ENCODE measurements around the gene FEZF1.
"Not testable (repeated sequence)": the region's sequence is repeated elsewhere in the genome, so short reads cannot be mapped to it uniquely, and the experiment has no call there.

Gene FEZF1

GRCh38 chr7:122306320-122307227 is 2.0 kb upstream of the FEZF1 start:
- DNase-seq, result no peak

- DNase-seq, result no peak
These were observed 1.1 kb upstream of the FEZF1 start for GRCh38 chr7:122305475-122306319.

GRCh38 chr7:122304996-122305421 is 459 bp upstream of the FEZF1 start:
- DNase-seq, result no peak

DNA sequence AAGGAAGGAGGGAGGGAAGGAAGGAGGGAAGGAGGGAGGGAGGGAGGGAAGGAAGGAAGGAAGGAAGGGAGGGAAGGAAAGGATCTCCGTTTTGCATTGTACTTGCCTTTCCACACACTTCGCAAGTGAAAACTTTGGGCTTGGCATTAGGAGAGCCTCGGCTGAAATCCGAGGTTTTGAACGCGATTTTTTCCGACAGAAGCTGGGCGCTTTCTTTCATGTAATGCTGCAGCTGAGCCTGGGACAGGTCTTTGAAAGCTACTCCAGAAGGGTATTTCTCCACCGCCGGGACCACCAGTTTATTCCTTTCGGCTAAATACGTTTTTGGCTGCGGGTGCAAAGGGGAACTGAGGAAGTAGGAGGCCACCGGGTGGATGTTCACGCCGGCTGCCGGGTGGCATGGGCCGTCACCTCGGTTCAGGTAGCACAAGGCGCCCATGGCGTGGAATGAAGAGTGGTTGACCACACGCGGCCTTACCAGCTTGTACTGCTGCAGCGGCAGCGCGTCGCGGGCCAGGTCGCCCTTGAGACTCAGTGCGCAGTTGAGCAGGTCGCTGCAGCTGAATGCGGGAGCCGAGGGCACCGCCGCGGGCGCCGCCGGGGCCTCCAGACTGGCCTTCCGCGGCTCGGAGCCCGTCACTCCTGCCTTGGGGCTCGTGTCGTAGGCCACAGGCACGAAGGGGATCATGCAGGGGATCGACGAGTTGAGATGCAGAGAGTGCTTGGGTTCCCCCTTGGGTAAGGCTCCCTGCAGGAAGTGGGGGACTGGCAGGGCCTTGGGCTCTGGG is 825 bp downstream of the FEZF1 start:
- no peak for DNase-seq

DNA sequence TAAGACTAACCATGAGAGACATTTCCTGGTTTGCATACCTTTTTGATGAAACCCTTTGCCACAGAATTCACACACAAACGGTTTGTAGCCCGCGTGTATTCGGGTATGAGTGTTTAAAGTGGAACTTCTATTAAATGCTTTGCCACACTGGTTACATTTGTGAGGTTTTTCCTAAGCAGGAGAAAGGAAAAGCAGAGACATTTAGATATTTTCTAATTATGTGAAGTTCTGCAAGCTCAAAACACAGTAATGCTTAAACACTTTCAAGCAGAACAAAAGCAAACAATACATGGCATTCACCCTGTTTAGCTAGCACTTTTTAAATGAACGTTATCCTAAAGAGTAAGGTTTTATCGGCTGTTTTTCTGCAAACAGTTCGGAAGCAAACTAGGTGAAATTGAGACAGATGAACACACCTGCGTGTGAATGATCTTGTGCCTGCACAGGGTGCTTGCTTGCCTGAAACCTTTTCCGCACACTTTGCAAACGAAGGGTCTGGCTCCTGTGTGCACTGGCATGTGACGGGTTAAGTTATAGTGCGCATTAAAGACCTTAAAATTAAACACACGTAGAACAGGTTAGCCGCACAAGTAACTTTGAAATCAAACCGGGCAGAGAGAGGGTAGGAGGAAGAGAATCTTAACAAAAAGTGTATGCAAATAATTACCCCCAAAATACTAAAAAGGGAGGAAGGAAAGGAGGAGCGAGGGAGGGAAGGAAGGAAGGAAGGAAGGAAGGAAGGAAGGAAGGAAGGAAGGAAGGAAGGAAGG is 1.6 kb downstream of the FEZF1 start:
- no peak for DNase-seq

DNA sequence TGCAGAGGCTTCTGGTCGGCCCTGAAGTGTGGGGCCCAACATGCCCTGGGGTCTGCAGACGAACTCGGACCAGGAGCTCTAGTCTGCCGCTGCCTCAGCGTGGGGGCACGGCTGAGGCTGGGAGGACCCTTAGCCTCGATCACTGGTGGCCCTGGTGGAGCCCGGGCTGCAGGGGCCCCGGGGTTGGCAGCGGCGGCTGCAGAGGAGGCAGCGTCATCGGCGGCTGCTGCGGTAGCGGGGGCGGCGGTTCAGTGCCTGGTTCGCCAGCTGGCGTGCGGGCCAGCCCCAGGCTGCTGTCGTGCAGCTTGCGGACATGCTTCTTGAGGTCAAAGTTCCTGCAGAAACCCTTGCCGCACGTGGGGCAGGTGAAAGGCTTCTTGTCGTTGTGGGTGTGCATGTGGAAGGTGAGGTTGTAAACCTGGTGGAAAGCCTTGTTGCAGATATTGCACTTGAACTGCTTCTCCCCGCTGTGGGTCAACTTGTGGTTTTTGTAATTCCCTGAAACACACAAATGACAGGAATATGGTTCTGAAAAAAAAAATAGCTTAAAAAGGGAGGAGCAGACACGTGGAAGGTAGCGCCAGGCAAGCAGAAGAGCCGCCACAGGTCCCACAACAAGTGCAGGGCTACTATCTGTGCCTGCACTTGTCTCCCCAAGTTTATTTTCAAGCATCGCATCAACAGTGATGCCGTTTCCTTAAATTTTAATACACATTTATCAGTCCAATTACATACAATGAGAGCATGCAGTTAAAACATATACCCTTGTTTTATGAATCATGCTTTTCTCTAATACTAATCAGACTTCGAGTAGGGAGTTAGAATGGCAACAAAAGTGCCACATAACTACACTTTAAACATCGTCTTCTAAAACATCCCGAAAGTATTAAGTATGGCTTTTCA is 2.4 kb downstream of the FEZF1 start:
- no peak for DNase-seq

DNA sequence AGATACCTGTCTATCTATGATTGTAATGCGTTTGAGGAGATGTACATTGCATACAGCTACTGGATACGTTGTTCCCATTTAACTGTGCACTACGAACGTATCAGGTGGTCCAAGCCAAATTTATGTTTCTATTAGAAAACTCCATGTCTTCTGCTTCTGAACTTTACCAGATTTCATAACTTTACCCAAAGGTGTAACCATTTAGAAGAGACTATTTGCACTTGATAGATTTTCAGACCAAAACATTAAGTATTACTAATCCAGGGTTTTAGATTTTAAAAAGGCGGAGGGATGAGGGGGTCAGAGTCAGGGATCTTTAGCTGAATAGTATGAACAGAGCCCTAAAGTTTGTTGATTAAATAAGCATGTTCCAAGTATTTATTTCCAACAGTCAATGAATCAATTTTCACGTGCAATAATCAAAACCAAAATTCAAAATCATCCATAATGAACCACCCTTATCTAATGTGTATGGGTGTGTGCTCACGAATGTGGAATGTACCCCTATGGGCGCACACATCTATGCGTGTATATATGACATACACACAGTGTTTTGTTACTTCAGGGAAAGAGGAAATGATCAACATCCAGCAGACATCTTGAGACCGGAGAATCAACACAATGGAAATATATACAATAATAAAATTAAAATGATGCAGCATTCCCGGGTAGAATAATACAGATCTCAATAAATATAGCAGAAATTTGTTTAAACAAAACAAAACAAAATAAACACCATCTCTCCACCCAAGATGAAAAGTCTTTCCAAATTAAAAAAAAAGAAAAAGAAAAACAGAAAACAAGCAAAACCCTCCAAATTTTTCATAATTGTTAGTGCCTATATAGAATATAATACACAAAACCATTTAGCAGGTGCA is 3.4 kb downstream of the FEZF1 start:
- DNase-seq, result no peak

GRCh38 chr7:122300211-122300932 is 4.2 kb downstream of the FEZF1 start:
- DNase-seq, result no peak

- no peak for DNase-seq
These were observed 4.8 kb downstream of the FEZF1 start for GRCh38 chr7:122299624-122300210.

DNA sequence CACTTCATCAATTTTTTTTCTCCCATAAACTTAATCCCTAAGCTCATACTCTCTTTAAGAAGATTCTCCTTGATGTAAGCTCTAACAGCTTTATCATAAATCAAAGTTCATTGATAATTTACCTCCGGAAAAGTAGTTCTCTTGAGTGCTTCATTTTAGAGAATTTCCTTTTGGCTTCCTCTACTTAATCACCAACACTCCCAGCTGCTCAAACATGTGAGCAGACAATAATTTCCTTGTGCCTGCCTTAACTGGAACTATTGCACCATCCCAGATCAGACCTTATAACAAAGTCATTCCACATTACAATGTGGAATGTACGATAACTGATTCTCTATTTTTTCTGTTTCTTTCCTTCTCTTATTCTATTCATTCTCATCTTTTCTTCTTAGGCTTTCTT is 5.9 kb downstream of the FEZF1 start:
- DNase-seq, result no peak

- no peak for DNase-seq
These were observed 6.4 kb downstream of the FEZF1 start for GRCh38 chr7:122298131-122298530.

- DNase-seq, result no peak
These were observed 13.4 kb downstream of the FEZF1 start for GRCh38 chr7:122291189-122291588.

GRCh38 chr7:122290476-122290875 is 14.1 kb downstream of the FEZF1 start:
- no peak for DNase-seq

GRCh38 chr7:122289426-122289825 is 15.1 kb downstream of the FEZF1 start:
- no peak for DNase-seq

GRCh38 chr7:122284608-122285007 is 19.9 kb downstream of the FEZF1 start:
- not testable (repeated sequence) for DNase-seq

GRCh38 chr7:122273117-122273516 is 31.4 kb downstream of the FEZF1 start:
- DNase-seq, result no peak

DNA sequence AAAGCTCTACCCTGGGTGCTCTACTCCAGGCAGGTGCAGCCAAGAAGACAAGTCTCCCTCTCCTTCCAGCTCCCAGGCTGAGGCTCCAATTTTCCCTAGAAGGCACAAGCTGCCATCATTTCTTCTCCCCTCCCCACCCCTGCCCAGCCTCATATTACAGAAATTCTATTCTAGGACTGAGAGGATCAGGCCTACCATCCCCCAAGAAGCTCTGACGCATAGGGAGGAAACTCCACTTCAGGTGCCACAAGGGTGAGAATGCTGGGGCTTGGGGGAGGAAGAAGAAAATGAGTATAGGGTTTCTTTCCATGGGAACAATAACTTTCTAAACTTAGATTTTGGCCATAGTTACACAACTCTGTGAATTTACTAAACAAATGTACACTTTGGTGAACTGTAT is 35.3 kb downstream of the FEZF1 start:
- no peak for DNase-seq

GRCh38 chr7:122268101-122268500 is 36.4 kb downstream of the FEZF1 start:
- no peak for DNase-seq

DNA sequence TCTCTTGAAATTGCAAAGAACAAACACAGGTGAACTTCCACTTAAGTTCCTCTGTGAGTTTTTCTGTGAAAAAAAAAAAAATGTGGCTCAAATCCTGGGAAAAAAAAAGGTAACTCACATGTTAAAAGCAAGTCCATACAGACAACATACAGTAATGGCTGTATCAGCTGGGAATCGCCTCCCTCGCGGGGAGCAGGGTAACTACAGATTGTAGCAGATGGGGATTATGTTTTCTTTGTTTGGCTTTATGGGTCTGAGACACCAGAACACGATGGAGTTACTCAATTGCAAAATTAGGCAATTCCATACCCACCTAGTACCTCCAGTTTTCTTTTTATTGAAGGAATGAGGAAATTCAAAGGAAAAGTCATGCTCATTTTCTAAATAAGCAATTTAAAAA is 42.3 kb downstream of the FEZF1 start:
- DNase-seq, result no peak

Measured in activated CD8-positive, alpha-beta memory T cell treated with anti-CD3 and anti-CD28 coated beads, Interleukin-2, amount 50 U/mL, for 4 hours (primary cell).